Inferior parietal cortex (tissue), 1 donor: ENCODE results near the gene CD276.

Experiments
- DNase-seq: peaks from one replicate; pipeline ENCODE4 v3.0.0-alpha.2; 2016; ENCODE audit errors: extremely low spot score

Gene CD276

GRCh38 chr15:73747847-73748590 lies 63.8 kb downstream of the CD276 start:
- no peak for DNase-seq

- no peak for DNase-seq
Measured at GRCh38 chr15:73748730-73749129, 64.5 kb downstream of the CD276 start.

- DNase-seq, result no peak
Measured at GRCh38 chr15:73749533-73749932, 65.3 kb downstream of the CD276 start.

DNA sequence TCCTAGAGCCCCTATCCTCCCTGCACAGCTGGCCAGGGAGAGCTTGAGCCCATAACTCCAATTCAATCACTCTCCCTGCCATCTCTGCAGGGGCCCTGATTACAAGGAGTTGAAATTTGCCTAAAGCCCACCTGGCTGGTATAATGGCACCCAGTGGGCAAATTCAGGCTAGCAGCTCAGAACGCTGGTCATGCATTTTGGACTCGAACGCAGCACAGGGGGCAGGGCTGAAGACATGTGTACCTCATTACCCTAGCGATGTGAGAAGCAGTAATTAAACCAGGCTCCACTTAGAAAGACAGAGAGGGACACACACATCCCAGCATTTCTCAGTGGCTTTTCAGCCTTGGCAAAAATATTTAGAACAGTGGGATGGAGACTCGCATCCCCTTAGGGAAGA lies 65.8 kb downstream of the CD276 start:
- no peak for DNase-seq

DNA sequence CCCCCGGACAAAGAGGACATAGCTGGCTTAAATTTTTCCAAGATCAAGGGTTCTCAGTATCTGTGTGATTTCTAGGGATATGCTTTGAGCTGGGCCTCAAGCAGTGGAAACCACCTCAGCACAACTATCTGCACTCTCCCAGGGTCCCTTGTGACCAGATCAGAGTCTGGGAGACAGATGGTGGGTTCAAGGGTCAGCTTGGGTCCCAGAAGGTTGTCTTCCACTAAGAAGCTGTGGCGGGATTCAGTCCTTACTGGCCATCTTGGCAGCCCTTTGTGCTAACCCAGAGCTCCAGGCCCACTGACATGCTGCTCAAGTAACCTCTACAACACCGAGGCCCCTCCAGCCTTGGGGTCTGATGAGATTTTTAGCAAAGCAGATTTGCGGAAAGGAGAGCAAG lies 66.3 kb downstream of the CD276 start:
- no peak for DNase-seq

DNA sequence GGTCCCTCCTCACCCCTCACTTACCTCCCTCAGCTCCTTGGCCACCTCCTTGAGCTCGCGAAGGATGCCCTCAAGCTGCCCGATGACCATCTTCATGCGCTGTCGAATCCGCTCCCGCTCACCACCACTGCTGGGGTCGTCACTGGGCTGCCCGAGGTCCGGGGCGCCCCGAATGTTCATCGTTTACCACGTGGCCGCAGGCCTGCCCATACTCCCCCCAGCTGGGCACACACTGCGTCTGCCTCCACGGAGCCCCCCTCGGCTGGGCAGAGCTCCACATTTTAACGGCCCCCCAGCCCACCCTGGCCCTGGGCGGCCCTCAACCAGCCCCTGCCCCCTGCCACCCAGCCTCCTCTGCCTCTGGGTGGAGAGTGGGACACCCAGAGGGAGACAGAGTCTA lies 66.8 kb downstream of the CD276 start:
- DNase-seq, result no peak

DNA sequence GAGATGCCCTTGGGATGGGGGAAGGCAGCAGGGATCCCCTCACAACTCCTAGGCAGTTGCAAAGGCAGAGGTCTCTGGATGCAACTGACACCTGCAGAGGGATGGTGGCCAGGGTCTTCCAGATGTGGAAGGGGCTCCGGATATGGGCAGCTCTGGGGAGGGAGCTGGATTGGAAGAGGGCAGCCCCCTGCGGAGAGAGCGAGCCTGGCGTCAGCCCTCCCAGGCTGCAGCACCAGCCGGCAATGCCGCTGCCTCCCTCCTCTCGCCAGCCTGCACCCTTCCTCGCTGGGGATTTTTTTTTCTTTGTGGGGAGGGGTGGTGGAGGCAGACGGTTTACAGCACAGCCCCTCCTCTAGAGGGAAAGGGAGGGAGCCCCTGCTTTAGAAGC lies 67.3 kb downstream of the CD276 start:
- DNase-seq, result no peak

- DNase-seq, result no peak
Measured at GRCh38 chr15:73751899-73752805, 68.0 kb downstream of the CD276 start.

DNA sequence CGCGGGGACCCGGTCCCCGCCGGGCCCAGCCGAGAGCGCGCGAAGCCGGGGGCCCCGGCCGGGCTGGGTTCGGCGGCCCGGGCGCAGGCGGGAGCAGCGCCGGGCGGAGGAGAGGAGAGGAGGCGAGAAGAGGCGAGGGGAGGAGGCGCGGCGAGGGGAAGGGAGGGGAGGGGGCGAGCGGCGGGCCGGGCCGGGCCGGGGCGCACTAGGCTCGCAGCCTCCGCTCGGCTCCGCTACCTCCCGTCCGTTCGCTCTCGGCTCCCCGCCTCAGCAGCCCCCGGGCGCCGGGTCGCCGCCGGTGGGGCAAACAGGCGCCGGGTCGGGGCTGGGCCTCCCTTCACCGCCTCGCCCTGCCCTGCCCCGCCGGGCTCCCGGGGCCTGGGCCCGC lies 68.6 kb downstream of the CD276 start:
- no peak for DNase-seq

DNA sequence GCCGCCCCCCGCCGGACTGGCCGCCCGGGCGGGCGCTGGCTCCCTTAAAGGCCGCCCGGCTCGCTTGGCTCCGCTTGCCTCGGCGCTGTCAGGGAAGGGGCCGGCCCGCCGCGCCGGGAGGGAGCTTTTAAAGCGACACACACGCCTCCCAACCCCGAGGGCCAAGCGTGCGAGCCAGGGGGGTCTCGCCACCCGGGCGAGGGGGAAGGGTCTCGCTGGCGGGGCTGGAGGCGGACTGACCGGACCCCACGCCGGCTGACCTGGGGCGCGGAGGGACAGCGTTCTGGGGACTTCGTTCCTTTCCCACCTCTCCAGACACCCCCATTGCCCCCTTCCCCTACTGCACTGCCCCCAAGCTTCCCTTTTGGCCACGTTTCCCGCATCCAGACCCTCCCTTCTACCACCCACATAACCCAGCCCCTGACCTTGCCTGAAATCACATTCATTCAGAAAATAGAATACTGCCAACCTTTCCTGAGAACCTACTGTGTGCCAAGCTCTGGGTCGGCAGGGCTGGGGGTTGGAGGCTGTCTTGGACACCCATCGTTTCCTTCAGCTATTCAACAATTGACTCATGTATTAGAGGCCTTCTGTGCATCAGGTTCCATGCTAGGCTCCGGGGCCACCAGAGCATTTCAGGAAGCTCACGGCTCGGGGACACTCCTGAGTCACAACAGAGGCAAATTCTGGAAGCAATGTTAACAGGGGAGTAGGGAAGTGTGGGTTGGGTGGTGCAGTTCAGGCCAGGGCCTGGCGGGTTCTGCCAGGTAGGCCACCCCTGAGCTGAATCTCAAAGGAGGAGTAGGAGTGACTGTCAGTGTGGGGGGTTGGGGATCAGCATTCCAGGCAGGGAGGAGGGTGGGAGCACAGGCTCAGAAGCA lies 69.3 kb downstream of the CD276 start, which contains the start of gene INSYN1:
Gene INSYN1, minus strand, starts transcription at position 102 of the 881 bp plus-strand sequence. CDS start 2,221 bp downstream, outside the sequence.
- DNase-seq, result no peak

DNA sequence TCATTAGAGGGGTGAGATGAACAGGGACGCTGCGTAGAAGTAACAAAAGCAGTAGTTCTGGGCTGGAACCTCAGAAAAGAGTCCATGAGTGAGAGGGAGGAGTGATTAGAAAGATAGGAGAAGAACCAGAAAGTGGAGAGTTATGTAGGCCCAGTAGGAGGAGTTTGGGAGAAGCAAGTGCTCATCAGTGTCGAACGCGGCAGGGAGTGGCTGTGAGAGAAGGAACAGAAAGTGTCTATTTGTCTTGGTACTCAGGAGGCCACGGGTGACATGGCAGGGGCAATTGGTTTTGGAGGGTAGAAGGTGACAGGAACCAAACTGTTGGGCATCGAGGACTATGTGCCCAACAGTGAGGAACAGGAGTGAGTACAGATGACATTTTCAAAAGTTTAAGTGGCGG lies 70.3 kb downstream of the CD276 start:
- no peak for DNase-seq

- DNase-seq, result no peak
Measured at GRCh38 chr15:73755481-73755880, 71.3 kb downstream of the CD276 start.

GRCh38 chr15:73755946-73756345 lies 71.8 kb downstream of the CD276 start:
- DNase-seq, result no peak

- DNase-seq, result no peak
Measured at GRCh38 chr15:73756390-73756789, 72.2 kb downstream of the CD276 start.

- no peak for DNase-seq
Measured at GRCh38 chr15:73756947-73757513, 72.8 kb downstream of the CD276 start.

DNA sequence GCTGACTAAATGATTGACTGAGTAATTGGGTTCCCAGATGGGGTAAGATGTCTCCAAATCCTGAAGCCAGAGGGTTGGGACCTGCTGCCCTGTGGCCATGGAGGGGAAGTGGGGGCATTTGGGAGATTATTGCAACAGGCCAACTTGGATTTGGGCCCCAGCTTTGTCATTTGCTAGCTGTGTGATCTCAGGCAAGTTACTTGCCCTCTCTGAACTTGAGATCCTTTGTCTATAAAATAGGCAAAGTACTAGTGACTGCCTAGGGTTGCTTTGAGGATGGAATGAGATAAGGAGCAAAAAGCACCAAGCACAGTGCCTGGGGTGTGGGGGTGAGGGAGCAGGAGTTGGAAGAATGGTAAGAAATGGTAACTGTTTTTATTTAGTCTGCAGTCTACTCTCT lies 73.4 kb downstream of the CD276 start:
- DNase-seq, result no peak

DNA sequence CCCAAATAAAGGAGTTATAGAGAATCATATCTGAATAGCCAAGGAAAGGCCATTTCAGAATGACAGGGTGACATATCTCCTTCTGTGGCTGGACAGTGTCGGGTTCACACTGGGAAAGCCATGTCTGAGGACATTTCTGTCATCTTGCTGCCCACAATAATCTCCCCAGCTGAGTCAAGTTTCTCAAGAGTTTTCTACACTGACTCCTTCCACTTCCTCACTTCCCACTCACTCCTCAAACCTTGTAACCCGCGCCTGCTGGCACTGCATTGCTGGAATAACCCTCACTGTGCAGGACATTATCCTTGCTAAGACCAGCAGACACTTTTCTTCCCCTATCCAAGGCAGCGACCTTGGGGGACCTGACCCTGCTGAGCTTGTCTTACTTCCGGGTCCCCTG lies 74.3 kb downstream of the CD276 start:
- DNase-seq, result no peak

DNA sequence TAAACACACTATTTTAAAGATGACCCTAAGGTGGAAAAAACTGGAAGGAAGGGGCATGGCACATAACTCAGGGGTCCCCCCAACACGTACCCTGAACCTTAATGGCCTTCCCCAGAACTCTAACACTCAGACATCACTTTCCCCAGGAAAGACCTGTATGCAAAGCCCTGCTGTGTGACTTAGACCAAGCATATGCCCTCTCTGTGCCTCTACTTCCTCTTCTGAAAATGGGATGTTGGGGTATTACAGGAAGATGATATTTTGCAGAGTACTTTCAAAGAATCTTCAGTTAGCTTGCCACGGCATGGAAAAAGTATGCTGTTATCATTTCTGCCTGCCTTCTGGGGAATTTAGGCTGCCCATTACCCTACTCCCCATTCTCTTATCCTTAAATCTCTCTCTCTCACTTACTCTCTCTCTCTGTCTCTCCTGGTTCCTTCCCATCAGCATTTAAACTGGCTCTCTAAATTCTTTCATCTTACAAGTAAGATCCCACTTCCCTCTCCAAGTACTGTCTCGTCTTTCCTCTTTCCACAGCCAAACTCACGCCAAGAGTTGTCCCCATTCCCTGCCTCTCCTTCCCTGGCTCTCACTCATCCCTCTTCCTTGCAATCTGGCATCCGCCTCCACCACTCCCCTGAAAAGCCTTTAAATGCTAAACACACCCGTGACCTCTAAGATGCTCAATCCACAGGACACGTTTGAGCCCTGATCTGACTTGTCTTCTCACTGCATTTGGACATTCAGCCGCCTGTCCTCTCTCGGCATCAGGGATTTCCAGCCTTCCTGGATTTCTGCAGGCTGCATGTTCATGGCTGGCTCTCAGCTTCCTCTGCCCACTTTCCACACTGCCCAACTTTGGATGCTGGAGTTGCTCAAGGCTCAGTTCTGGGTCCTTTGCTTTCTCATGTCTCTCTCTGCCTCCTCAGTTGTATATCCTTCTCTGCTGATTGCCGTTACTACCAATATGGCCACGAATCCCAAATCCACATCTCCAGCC lies 76.4 kb downstream of the CD276 start:
- no peak for DNase-seq

DNA sequence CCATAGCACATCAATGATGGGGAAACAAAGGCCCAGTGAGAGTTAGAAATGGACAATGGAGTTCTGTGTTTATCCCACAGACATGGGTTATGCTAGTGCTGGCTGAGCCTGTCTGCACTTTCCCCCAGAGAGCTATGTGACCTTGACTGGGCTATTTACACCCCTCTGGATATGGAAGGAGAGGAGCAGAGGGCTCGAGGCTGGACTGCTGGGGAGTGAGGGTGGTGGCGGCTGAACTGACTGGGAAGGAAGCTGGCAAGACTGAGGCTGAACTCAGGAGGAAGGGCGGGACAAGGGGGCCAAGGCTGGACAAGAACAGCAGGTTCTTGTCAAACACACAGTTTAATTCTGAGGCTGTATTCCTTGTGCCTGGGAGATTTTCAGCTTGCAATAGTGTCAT lies 79.7 kb downstream of the CD276 start:
- no peak for DNase-seq
